ENCODE results near the gene NLK. TPM values are rescaled to one million over a fixed set of nuclear protein-coding genes. Genes with fewer than 3 reads are reported as not detected.
"Not testable (repeated sequence)": the region's sequence is repeated elsewhere in the genome, so short reads cannot be mapped to it uniquely, and the experiment has no call there.

Gene NLK
- total RNA-seq, 1 donor from 2014 or later: 17.5 TPM

GRCh38 chr17:28030386-28030785, 12.1 kb upstream of the NLK start:
- no peaks in the 10 kb centered on the region for H3K9me3 Mint-ChIP-seq (ENCODE audit: unreplicated experiment)
- H3K27ac Mint-ChIP-seq (ENCODE audit: unreplicated experiment): no peak overlapping the region

GRCh38 chr17:28031174-28031573, 11.3 kb upstream of the NLK start:
- DNase-seq (ENCODE audit: extremely low spot score, unreplicated experiment): no peak
- TF ChIP-seq CTCF (IDR thresholded peaks at IDR 0.05): no peak
- Mint-ChIP-seq H3K36me3 (ENCODE audit: unreplicated experiment) (no peaks in the 10 kb centered on the region), H3K27me3 (ENCODE audit: unreplicated experiment) (peaks cover 10% of the 10 kb centered on the region), H3K27ac (ENCODE audit: unreplicated experiment) (no peak overlapping the region), H3K4me3 (ENCODE audit: unreplicated experiment) (no peak overlapping the region), H3K9me3 (ENCODE audit: unreplicated experiment) (no peaks in the 10 kb centered on the region), H3K4me1 (ENCODE audit: unreplicated experiment) (peaks cover 13% of the 10 kb centered on the region)

More at GRCh38 chr17:28030386-28030785, 12.1 kb upstream of the NLK start:
- Mint-ChIP-seq H3K36me3 (ENCODE audit: unreplicated experiment) (no peaks in the 10 kb centered on the region), H3K27me3 (ENCODE audit: unreplicated experiment) (peaks cover 10% of the 10 kb centered on the region), H3K4me3 (ENCODE audit: unreplicated experiment) (no peak overlapping the region), H3K4me1 (ENCODE audit: unreplicated experiment) (peaks cover 13% of the 10 kb centered on the region)
- no peak for TF ChIP-seq CTCF (IDR thresholded peaks at IDR 0.05)
- DNase-seq (ENCODE audit: extremely low spot score, unreplicated experiment): no peak

GRCh38 chr17:28033972-28034714, 8.3 kb upstream of the NLK start:
- no peak for TF ChIP-seq CTCF (IDR thresholded peaks at IDR 0.05)
- no peak overlapping the region for H3K4me3 Mint-ChIP-seq (ENCODE audit: unreplicated experiment)
- peaks cover 2% of the 10 kb centered on the region for H3K9me3 Mint-ChIP-seq (ENCODE audit: unreplicated experiment)
- no peak for DNase-seq (ENCODE audit: extremely low spot score, unreplicated experiment)
- H3K27me3 Mint-ChIP-seq (ENCODE audit: unreplicated experiment): peaks cover 3% of the 10 kb centered on the region
- peak overlapping the region; percentile 65 for H3K27ac Mint-ChIP-seq (ENCODE audit: unreplicated experiment)
- H3K4me1 Mint-ChIP-seq (ENCODE audit: unreplicated experiment): peaks cover 13% of the 10 kb centered on the region
- no peaks in the 10 kb centered on the region for H3K36me3 Mint-ChIP-seq (ENCODE audit: unreplicated experiment)

GRCh38 chr17:28035452-28035851, 7.0 kb upstream of the NLK start:
- H3K36me3 Mint-ChIP-seq (ENCODE audit: unreplicated experiment); H3K9me3 Mint-ChIP-seq (ENCODE audit: unreplicated experiment); H3K27ac Mint-ChIP-seq (ENCODE audit: unreplicated experiment); H3K27me3 Mint-ChIP-seq (ENCODE audit: unreplicated experiment); H3K4me3 Mint-ChIP-seq (ENCODE audit: unreplicated experiment); DNase-seq (ENCODE audit: extremely low spot score, unreplicated experiment): not testable (repeated sequence)
- peaks cover 18% of the 10 kb centered on the region for H3K4me1 Mint-ChIP-seq (ENCODE audit: unreplicated experiment)

- not testable (repeated sequence) for H3K9me3 Mint-ChIP-seq (ENCODE audit: unreplicated experiment); DNase-seq (ENCODE audit: extremely low spot score, unreplicated experiment); H3K4me3 Mint-ChIP-seq (ENCODE audit: unreplicated experiment); H3K36me3 Mint-ChIP-seq (ENCODE audit: unreplicated experiment); H3K27ac Mint-ChIP-seq (ENCODE audit: unreplicated experiment); H3K27me3 Mint-ChIP-seq (ENCODE audit: unreplicated experiment)
- H3K4me1 Mint-ChIP-seq (ENCODE audit: unreplicated experiment): peaks cover 19% of the 10 kb centered on the region
Observed at GRCh38 chr17:28035884-28036283, 6.6 kb upstream of the NLK start.

GRCh38 chr17:28038802-28039201, 3.7 kb upstream of the NLK start:
- peaks cover 35% of the 10 kb centered on the region for H3K4me1 Mint-ChIP-seq (ENCODE audit: unreplicated experiment)
- no peak overlapping the region for H3K27ac Mint-ChIP-seq (ENCODE audit: unreplicated experiment)
- H3K9me3 Mint-ChIP-seq (ENCODE audit: unreplicated experiment): peaks cover 3% of the 10 kb centered on the region
- H3K4me3 Mint-ChIP-seq (ENCODE audit: unreplicated experiment): no peak overlapping the region
- no peak for DNase-seq (ENCODE audit: extremely low spot score, unreplicated experiment)
- H3K36me3 Mint-ChIP-seq (ENCODE audit: unreplicated experiment): no peaks in the 10 kb centered on the region
- H3K27me3 Mint-ChIP-seq (ENCODE audit: unreplicated experiment): no peaks in the 10 kb centered on the region
- no peak for TF ChIP-seq CTCF (IDR thresholded peaks at IDR 0.05)
